Gastroesophageal sphincter (tissue), 3 donors: ENCODE results near the gene UGT1A4.

Experiments used
- EP300 ChIP-seq: sonication (generic); formaldehyde crosslinking; IDR thresholded peaks from one replicate; pipeline ENCODE4 v1.6.1; 2017; ENCODE audit warnings: antibody characterized with exemption, mild to moderate bottlenecking
- POLR2AphosphoS5 ChIP-seq: sonication (generic); formaldehyde crosslinking; IDR thresholded peaks from one replicate; pipeline ENCODE4 v1.6.1; 2017; ENCODE audit warnings: antibody characterized with exemption
- TF ChIP-seq, protein P1 (sequence below), 4 experiments: fragments of 200-600 bp in 2 of 4; fragments of 450-650 bp in 2 of 4; sonication (generic) in 1 of 4; IDR thresholded peaks; one replicate each; pipeline ENCODE4 v1.5.1; 2017 to 2019; ENCODE audit warnings: antibody characterized with exemption in 4 of 4, mild to moderate bottlenecking in 2 of 4, moderate library complexity in 2 of 4

DNA sequence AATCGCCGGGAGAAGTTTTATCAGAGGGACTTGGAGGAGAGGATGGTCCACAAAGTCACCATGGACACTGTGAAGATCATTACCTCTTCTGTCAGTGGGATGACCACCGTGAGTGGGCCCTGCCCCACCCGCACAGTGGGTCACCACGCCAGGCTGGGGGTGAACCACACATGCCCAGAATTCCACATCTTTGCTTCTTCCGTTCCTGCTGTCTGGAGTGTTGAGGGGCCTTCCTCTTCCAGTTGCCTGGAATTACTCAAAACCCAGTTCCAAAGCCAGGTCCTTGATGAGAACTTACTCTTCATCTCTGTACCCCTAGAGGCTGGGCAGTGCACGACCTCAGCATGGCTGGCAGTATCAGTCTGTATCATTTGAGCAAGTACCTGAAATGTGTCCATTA, 81.7 kb downstream of the UGT1A4 start:
- TF ChIP-seq, protein P1, sequence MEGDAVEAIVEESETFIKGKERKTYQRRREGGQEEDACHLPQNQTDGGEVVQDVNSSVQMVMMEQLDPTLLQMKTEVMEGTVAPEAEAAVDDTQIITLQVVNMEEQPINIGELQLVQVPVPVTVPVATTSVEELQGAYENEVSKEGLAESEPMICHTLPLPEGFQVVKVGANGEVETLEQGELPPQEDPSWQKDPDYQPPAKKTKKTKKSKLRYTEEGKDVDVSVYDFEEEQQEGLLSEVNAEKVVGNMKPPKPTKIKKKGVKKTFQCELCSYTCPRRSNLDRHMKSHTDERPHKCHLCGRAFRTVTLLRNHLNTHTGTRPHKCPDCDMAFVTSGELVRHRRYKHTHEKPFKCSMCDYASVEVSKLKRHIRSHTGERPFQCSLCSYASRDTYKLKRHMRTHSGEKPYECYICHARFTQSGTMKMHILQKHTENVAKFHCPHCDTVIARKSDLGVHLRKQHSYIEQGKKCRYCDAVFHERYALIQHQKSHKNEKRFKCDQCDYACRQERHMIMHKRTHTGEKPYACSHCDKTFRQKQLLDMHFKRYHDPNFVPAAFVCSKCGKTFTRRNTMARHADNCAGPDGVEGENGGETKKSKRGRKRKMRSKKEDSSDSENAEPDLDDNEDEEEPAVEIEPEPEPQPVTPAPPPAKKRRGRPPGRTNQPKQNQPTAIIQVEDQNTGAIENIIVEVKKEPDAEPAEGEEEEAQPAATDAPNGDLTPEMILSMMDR (IDR thresholded peaks at IDR 0.05) = no peak
- TF ChIP-seq EP300 (no peak), POLR2AphosphoS5 (no peak)
